RWPE2 (cell line): ENCODE results near the gene IL18BP.

Experiments used
- ATAC-seq: fragments of 200-7000 bp; cut with Tn5 transposase; 3 replicates; pipeline ENCODE4 v1.9.1; 2021; ENCODE audit warnings: low read depth
- DNase-seq: peaks from one replicate; pipeline ENCODE4 v3.0.0-alpha.2; 2020; ENCODE audit warnings: low spot score
- H3K27ac ChIP-seq: fragments of 450-650 bp; 2 replicates; pipeline ENCODE4 v1.5.1; 2017; ENCODE audit warnings: mild to moderate bottlenecking; ENCODE audit not compliant: poor library complexity, severe bottlenecking
- H3K27me3 ChIP-seq: fragments of 250-450 bp; sonication (Bioruptor Pico); 2 replicates; pipeline ENCODE4 v1.5.1; 2021; ENCODE audit warnings: mild to moderate bottlenecking, moderate library complexity; ENCODE audit not compliant: insufficient read depth, poor library complexity, severe bottlenecking
- H3K36me3 ChIP-seq: fragments of 250-450 bp; sonication (Bioruptor Pico); 2 replicates; pipeline ENCODE4 v1.5.1; 2020; ENCODE audit warnings: low read depth, mild to moderate bottlenecking, moderate library complexity
- H3K4me1 ChIP-seq: fragments of 250-450 bp; sonication (Bioruptor Pico); 2 replicates; pipeline ENCODE4 v1.5.1; 2021; ENCODE audit warnings: mild to moderate bottlenecking, moderate library complexity; ENCODE audit not compliant: insufficient read depth, poor library complexity, severe bottlenecking
- H3K4me3 ChIP-seq: fragments of 250-450 bp; sonication (Bioruptor Pico); 2 replicates; pipeline ENCODE4 v1.5.1; 2021; ENCODE audit warnings: mild to moderate bottlenecking, moderate library complexity; ENCODE audit not compliant: severe bottlenecking
- H3K9me3 ChIP-seq: fragments of 250-450 bp; sonication (Bioruptor Pico); 2 replicates; pipeline ENCODE4 v1.5.1; 2021; ENCODE audit warnings: mild to moderate bottlenecking, moderate library complexity; ENCODE audit not compliant: severe bottlenecking
- CTCF ChIP-seq: fragments of 450-650 bp; IDR thresholded peaks from one replicate; pipeline ENCODE4 v1.5.1; 2017; ENCODE audit warnings: mild to moderate bottlenecking, moderate library complexity; ENCODE audit not compliant: poor library complexity, severe bottlenecking

The IL18BP gene

GRCh38 chr11:72018171-72018570, 19.5 kb downstream of the IL18BP start:
- H3K4me1 ChIP-seq = no peaks in the 10 kb centered on the region
- H3K9me3 ChIP-seq = no peaks in the 10 kb centered on the region
- peaks cover 99% of the 10 kb centered on the region for H3K36me3 ChIP-seq

GRCh38 chr11:72023335-72023734, 24.6 kb downstream of the IL18BP start:
- Histone ChIP-seq H3K36me3 (peaks cover 83% of the 10 kb centered on the region), H3K4me3 (no peak overlapping the region), H3K27me3 (no peaks in the 10 kb centered on the region), H3K27ac (no peak overlapping the region), H3K4me1 (no peaks in the 10 kb centered on the region), H3K9me3 (no peaks in the 10 kb centered on the region)
- DNase-seq (no peak), ATAC-seq (no peak)
- TF ChIP-seq CTCF = no peak

More at GRCh38 chr11:72018171-72018570, 19.5 kb downstream of the IL18BP start:
- ATAC-seq = no peak
- H3K27ac ChIP-seq = no peak overlapping the region
- no peak overlapping the region for H3K4me3 ChIP-seq
- DNase-seq = no peak
- H3K27me3 ChIP-seq = no peaks in the 10 kb centered on the region
- TF ChIP-seq CTCF = no peak

GRCh38 chr11:72024069-72024754, 25.5 kb downstream of the IL18BP start:
- Histone ChIP-seq H3K36me3 (peaks cover 83% of the 10 kb centered on the region), H3K4me3 (no peak overlapping the region), H3K9me3 (no peaks in the 10 kb centered on the region), H3K4me1 (no peaks in the 10 kb centered on the region), H3K27ac (no peak overlapping the region), H3K27me3 (no peaks in the 10 kb centered on the region)
- TF ChIP-seq CTCF = no peak
- no peak for DNase-seq
- no peak for ATAC-seq

DNA sequence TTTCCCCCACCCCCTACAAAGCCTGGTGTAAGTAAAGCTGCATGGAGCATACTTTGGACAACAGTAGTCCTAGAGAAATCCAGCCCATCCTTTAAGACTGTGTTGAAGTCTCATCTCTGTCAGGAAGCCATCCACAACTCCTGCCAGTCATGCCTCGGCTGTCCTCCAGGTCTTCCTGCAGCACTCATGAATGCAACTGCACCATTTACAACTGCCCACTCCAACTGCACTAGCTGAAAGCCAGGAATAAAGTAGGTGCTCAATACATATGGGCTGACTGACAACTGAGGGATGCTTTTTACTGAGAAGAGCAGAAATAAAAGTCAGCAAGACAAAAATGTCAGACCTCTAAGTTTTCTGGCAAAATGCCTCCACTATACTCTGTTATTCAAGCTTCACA, 27.4 kb downstream of the IL18BP start:
- DNase-seq = no peak
- Histone ChIP-seq H3K9me3 (no peaks in the 10 kb centered on the region), H3K4me1 (no peaks in the 10 kb centered on the region), H3K27me3 (no peaks in the 10 kb centered on the region), H3K27ac (peak overlapping the region; percentile 10), H3K4me3 (no peak overlapping the region), H3K36me3 (peaks cover 80% of the 10 kb centered on the region)
- no peak for ATAC-seq
- TF ChIP-seq CTCF = no peak

DNA sequence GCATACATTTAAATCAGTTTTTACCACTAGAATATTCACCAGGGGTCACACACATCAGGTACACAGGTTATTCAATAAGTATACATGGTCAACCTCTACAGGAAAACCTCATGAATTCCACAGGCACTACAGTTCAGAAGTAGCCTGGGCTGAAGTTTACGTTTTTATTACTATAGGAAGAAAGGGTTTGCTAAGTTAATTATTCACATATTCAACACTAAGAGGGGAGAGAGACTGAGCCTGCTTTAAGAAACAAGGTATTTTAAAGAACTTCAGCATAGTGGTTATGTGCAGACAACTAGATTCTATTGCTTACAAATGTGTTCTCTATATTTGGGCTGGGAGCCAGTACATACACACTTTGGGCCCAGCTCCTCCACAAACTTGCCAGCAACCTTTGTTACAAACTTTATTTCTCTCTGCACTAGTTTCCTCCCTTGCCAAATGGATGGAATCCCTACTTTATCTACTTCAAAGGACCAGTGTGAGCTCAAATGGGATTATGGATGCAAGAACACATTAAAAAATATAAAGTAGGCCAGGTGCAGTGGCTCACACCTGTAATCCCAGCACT, 31.9 kb downstream of the IL18BP start:
- Histone ChIP-seq H3K36me3 (peaks cover 61% of the 10 kb centered on the region), H3K4me3 (no peak overlapping the region), H3K9me3 (no peaks in the 10 kb centered on the region), H3K27ac (no peak overlapping the region), H3K4me1 (no peaks in the 10 kb centered on the region), H3K27me3 (no peaks in the 10 kb centered on the region)
- DNase-seq (no peak), ATAC-seq (no peak)
- TF ChIP-seq CTCF = no peak
